GM19240 (cell line): Measurements from ENCODE around the gene COL23A1.

Experiments
- DNase-seq: peaks from one replicate; pipeline ENCODE4 v3.0.0; 2011; ENCODE audit warnings: low spot score; ENCODE audit not compliant: insufficient read length

Gene COL23A1

DNA sequence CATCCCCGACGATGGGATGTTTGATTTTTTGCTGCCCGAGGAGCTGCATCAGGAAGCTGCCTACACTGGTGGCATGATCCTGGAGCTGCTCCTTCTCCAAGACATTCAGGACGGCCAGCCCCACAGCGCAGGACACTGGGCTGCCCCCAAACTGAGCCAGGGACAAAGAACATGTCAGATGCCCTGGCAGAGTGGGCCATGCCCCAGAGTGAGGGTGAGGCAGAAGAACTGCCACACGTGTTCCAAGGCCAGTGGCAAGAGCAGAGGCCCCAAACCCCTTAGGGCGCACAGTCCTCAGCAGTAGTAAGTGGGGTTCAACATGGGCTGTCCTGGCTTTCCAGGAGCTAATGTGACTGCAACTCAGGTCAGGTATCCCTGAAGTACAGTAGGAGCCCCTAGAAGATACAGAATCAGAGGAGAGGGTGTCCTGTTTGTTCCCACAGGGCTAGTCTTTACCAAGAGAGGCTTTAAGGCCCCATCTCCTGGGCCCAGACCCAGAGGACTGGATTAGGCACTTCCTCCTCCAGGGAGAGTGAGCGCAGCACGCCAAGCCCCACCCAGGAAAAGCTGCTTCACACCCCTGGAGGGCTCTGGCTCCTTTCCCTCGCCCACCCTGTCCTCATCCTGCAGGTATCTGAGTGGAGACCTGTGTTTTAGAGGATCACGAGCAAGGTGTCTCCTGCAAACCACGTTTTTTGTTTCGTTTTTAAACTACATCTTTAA is 374.8 kb downstream of the COL23A1 start:
- no peak for DNase-seq

- DNase-seq: no peak
These were observed 375.9 kb downstream of the COL23A1 start for GRCh38 chr5:178214160-178214803.

DNA sequence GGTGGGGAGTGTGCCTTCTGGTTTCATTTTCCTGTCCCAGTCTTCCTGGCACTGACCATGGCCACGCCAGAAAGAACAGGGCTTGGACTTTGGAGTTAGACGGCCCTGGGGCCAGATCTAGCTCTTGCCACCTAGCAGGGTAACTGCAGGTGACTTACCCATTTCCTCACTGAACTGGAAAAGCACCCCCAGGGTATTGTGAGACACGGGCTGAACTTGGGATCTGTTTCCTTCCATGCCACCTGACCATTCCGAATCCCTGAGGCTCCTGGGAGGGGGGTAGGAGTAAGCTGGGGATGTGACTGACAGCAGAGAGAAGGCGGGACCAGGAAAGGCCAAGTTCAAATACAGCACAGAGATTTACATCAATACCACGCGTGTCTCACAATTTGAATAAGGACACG is 376.4 kb downstream of the COL23A1 start:
- DNase-seq: no peak

- no peak for DNase-seq
These were observed 377.2 kb downstream of the COL23A1 start for GRCh38 chr5:178213003-178213461.

- no peak for DNase-seq
These were observed 377.8 kb downstream of the COL23A1 start for GRCh38 chr5:178212241-178213002.

GRCh38 chr5:178211095-178212048 is 378.8 kb downstream of the COL23A1 start:
- DNase-seq: no peak

DNA sequence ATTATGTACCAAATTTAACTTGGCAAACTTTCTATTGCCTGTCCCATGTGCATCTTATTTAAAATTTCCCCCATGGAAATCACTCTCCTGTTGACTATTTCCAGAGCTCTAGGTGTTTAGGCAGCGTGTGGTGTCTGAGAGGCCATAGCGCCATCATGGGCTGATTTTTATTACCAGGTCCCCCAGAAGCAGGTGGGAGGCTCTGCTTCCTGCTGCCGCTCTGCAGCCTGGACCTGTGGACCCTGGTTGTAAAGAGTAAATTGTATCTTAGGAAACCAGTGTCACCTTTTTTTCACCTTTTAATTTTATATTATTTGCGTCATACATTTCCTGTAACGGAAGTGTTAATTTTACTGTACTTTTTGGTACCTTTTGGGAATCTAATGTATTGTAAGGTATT is 379.5 kb downstream of the COL23A1 start:
- no peak for DNase-seq

DNA sequence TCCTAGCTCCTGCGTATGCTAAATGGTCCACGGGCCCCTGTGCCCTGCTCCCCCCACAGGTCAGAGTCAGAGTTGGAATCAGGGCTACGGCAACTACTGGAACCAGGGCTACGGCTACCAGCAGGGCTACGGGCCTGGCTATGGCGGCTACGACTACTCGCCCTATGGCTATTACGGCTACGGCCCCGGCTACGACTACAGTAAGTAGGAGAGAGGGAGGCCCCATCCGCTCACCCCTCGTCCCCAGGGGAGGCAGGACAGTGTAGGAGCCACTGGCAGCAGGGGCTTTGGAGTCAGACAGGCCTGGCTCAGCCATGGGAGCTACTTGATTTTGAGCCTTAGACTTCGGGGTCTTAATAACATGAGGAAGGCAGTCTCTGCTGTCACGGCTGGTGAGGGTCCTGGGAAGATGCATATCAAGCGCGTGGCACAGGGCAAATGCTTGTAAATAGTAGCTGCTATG is 380.1 kb downstream of the COL23A1 start:
- no peak for DNase-seq

- no peak for DNase-seq
These were observed 380.7 kb downstream of the COL23A1 start for GRCh38 chr5:178209334-178210072.

- DNase-seq: no peak
These were observed 381.5 kb downstream of the COL23A1 start for GRCh38 chr5:178208540-178209227.

DNA sequence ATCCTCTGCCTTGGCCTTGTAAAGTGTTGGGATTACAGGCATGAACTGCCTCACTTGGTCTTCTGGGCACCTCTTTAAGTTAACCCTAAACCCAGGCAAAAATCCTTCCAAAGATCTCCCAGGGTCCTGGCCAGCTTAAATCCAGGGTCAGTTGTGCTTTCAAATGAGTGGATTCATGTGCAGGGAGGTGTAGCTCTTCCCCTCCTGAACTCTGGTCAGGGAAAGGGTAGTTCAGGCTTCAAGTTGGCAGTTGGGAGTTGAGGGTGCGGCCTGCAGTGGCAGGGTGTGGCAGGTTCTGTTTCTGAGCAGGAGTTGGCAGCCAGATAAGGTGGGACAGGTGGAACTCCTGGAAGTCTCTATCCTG is 382.3 kb downstream of the COL23A1 start:
- DNase-seq: no peak

GRCh38 chr5:178207183-178207916 is 382.8 kb downstream of the COL23A1 start:
- DNase-seq: no peak

DNA sequence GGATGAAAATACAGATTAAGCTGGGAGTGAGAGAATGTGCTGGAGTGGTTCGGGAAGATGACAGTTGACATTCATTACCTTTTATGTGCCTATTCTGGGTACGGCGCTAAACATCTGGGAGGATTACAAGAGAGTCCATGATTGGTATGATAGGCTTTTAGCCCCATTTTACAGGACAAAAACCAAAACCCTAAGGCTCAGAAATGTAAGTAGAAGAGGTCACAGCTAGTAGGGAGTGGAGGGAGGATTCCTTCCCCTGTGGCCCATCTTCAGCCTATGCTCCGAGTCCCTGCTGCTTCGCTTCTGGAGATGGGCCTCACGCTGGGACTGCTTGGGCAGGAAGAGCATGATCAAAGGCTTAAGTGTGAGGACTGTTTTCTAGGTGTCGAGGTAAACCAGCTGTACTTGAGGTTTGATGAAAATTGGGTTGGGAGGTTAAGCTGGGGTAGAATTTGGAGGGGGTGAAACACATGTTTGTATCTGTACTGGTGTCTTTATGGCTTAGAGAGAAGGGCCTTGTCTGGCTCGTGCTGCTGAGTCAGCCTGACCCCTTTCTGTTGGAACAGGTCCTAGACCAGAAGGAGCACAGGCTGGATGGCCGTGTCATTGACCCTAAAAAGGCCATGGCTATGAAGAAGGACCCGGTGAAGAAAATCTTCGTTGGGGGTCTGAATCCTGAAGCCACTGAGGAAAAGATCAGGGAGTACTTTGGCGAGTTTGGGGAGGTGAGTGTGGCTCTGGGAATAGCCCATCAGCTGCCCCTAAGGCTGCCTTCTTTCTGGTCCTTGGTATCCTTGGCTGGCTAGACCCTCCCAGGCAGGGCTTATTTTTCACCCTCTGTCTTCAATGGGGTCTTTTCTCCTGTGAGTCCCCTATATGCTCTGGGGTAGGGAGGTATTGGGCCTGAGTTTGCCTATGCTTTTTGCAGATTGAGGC is 383.8 kb downstream of the COL23A1 start:
- DNase-seq: no peak

DNA sequence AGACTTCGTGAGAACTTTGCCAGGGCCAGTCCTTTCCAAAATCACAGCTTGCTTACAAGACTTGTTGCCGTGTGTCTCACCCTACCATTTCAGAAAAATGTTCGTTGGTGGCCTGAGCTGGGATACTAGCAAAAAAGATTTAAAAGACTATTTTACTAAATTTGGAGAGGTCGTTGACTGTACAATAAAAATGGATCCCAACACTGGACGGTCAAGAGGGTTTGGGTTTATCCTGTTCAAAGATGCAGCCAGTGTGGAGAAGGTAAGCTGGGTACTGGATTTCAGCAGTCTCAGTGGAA is 384.5 kb downstream of the COL23A1 start:
- DNase-seq: no peak

- peak; percentile 91 for DNase-seq
These were observed 385.1 kb downstream of the COL23A1 start for GRCh38 chr5:178204935-178205748.

DNA sequence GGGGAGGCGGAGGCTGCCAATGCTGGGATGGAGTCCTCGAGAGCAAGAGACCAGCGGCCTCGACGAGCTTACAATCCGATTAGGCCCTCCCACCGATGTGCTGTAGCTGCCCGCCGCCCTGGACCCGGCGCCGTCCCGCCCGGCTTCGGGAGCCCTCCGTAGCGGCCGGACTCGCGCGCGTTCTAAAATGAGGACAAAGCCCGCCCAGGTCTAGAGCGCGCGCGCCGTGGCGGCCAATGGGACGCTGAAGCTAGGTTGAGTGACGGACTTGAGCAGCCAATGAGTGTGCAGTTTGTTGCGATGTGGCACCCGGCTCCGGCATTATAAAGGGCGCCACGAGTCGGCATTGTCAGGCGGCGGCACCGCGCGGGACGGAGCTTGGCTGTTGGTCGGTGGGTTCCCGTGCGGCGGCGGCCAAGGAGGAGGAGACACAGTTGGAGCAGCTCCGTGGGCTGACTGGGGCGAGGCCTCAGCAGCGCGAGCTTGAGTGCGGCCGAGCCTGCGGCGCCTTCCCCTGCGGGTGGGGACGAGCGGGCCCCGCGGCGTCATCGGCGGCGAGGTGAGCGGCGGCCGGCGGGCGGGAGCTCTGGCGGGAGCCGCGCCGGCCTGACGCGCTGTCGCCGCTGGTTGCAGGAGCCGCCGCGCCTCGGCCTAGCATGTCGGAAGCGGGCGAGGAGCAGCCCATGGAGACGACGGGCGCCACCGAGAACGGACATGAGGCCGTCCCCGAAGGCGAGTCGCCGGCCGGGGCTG is 385.8 kb downstream of the COL23A1 start, which contains the start of gene HNRNPAB:
HNRNPAB (plus strand) TSS at position 352 of the 753 bp plus-strand sequence; CDS start at position 657, 305 bp downstream.
- DNase-seq: peak; percentile 93
